GM18909 (cell line): ENCODE results near the gene TIMM22.

Source experiments
- ATAC-seq: cut with Tn5 transposase; IDR thresholded peaks from one replicate; pipeline ENCODE4 v1.9.1; 2021; ENCODE audit warnings: mild to moderate bottlenecking; ENCODE audit not compliant: unreplicated experiment, poor library complexity

TIMM22 gene

GRCh38 chr17:1050996-1051925 is 54.3 kb downstream of the TIMM22 start:
- ATAC-seq = no peak
